GM12878 (cell line): ENCODE results near the gene SLC22A31. TPM values are rescaled to one million over a fixed set of nuclear protein-coding genes. Genes with fewer than 3 reads are reported as not detected.

Source experiments
- ATAC-seq: fragments of 200-7000 bp; cut with Tn5 transposase; 3 replicates; pipeline ENCODE4 v1.9.1; 2020; ENCODE audit warnings: mild to moderate bottlenecking, moderate library complexity
- BruUV-seq: library from RNA; stranded (reverse); fragments of 400-500 nt; replicated peaks from 2 replicates; lab custom pipeline; 2021; lab: Mats Ljungman, UMichigan
- CTCF ChIA-PET: fragments of 300-600 bp; sonication (Branson Sonifier 250); formaldehyde crosslinking; extraction: SDS; loops from one replicate; lab custom pipeline; 2021; ENCODE audit warnings: inconsistent platforms; lab: Yijun Ruan, JAX
- POLR2A ChIA-PET: fragments of 350-600 bp; formaldehyde crosslinking; extraction: SDS; loops from one replicate; lab custom pipeline; 2021; ENCODE audit warnings: inconsistent platforms; lab: Charles Lee
- RAD21 ChIA-PET: fragments of 300-600 bp; sonication (Branson Sonifier 250); formaldehyde crosslinking; loops from one replicate; lab custom pipeline; 2023; ENCODE audit warnings: antibody characterized with exemption; ENCODE audit not compliant: unreplicated experiment; lab: Charles Lee
- SMC1A ChIA-PET: fragments of 300-600 bp; sonication (Branson Sonifier 250); formaldehyde crosslinking; loops from one replicate; lab custom pipeline; 2023; ENCODE audit not compliant: unreplicated experiment, uncharacterized antibody; lab: Charles Lee
- DNase-seq: peaks from one replicate; pipeline ENCODE4 v3.0.0-alpha.2; 2011; ENCODE audit warnings: low read depth, low spot score
- FAIRE-seq: peaks from 3 replicates; lab custom pipeline; 2011; peaks lifted over from hg19 to GRCh38; lab: Jason Lieb, UNC
- H2AFZ ChIP-seq: 2 replicates; pipeline ENCODE4 v1.6.0; 2011; ENCODE audit warnings: low read depth, low read length, control low read depth; ENCODE audit not compliant: control insufficient read depth
- H3K27ac ChIP-seq: 2 replicates; pipeline ENCODE4 v1.5.1; 2011; ENCODE audit warnings: control low read depth; ENCODE audit not compliant: control insufficient read depth, insufficient read depth
- H3K27me3 ChIP-seq, 2 experiments: replicated peaks in 1 of 2; 2 replicates each; pipeline versions ENCODE4 v1.6.0 to v1.6.1; 2011; ENCODE audit warnings: low read length in 1 of 2; ENCODE audit not compliant: control insufficient read depth in 2 of 2, insufficient read depth in 2 of 2
- H3K36me3 ChIP-seq, 2 experiments: 2 replicates each; pipeline ENCODE4 v1.5.1; 2011; ENCODE audit warnings: low read length in 1 of 2; ENCODE audit not compliant: control insufficient read depth in 2 of 2, insufficient read depth in 2 of 2
- H3K4me1 ChIP-seq: 2 replicates; pipeline ENCODE4 v1.6.1; 2011; ENCODE audit warnings: mild to moderate bottlenecking, low read length, moderate library complexity, mixed read lengths; ENCODE audit not compliant: control insufficient read depth, insufficient read depth
- H3K4me2 ChIP-seq: 2 replicates; pipeline ENCODE4 v1.6.0; 2011; ENCODE audit warnings: control low read depth; ENCODE audit not compliant: control insufficient read depth, insufficient read depth
- H3K4me3 ChIP-seq: fragments of 200-600 bp; sonication (generic); 2 replicates; pipeline ENCODE4 v1.5.1; 2016
- H3K79me2 ChIP-seq: 2 replicates; pipeline ENCODE4 v1.6.0; 2011; ENCODE audit warnings: low read length; ENCODE audit not compliant: control insufficient read depth, insufficient read depth
- H3K9ac ChIP-seq: 2 replicates; pipeline ENCODE4 v1.8.0; 2011; ENCODE audit warnings: low read length, control low read depth, mixed read lengths; ENCODE audit not compliant: control insufficient read depth, insufficient read depth
- H3K9me3 ChIP-seq: replicated peaks from 3 replicates; pipeline ENCODE4 v1.5.1; 2011; ENCODE audit warnings: mild to moderate bottlenecking, low read length; ENCODE audit not compliant: control insufficient read depth, insufficient read depth
- H4K20me1 ChIP-seq: 2 replicates; pipeline ENCODE4 v1.6.0; 2011; ENCODE audit not compliant: control insufficient read depth, insufficient read depth
- ATF7 ChIP-seq: fragments of 450-650 bp; IDR thresholded peaks from 2 replicates; pipeline ENCODE4 v1.6.1; 2016; ENCODE audit warnings: low read depth, mild to moderate bottlenecking
- E4F1 ChIP-seq: fragments of 450-650 bp; IDR thresholded peaks from 2 replicates; pipeline ENCODE4 v1.6.1; 2018; ENCODE audit warnings: borderline replicate concordance, mild to moderate bottlenecking; ENCODE audit not compliant: partially characterized antibody
- IKZF1 ChIP-seq: fragments of 450-650 bp; conservative IDR thresholded peaks from 2 replicates; pipeline ENCODE4 v1.6.1; 2017; ENCODE audit warnings: antibody characterized with exemption, mild to moderate bottlenecking
- IRF4 ChIP-seq: IDR thresholded peaks from 2 replicates; pipeline ENCODE4 v1.6.1; 2011; ENCODE audit warnings: low read depth, low read length
- JUND ChIP-seq: IDR thresholded peaks from 2 replicates; pipeline ENCODE4 v1.6.1; 2012; ENCODE audit warnings: low read depth, mild to moderate bottlenecking, low read length, improper control_type of control experiment, moderate library complexity
- KDM1A ChIP-seq: fragments of 200-600 bp; sonication (generic); IDR thresholded peaks from 2 replicates; pipeline ENCODE4 v1.6.1; 2016; ENCODE audit warnings: borderline replicate concordance
- LARP7 ChIP-seq: fragments of 450-650 bp; IDR thresholded peaks from 2 replicates; pipeline ENCODE4 v1.6.1; 2017; ENCODE audit warnings: mild to moderate bottlenecking
- NR2F1 ChIP-seq: fragments of 450-650 bp; conservative IDR thresholded peaks from 2 replicates; pipeline ENCODE4 v1.6.1; 2017; ENCODE audit warnings: mild to moderate bottlenecking
- POLR2AphosphoS2 ChIP-seq: IDR thresholded peaks from 2 replicates; pipeline ENCODE4 v1.6.1; 2011; ENCODE audit warnings: low read depth, mild to moderate bottlenecking, low read length, improper control_type of control experiment, moderate library complexity
- RB1 ChIP-seq: fragments of 450-650 bp; formaldehyde crosslinking; IDR thresholded peaks from 2 replicates; pipeline ENCODE4 v1.6.1; 2017; ENCODE audit warnings: mild to moderate bottlenecking, borderline replicate concordance
- RELA ChIP-seq: fragments of 450-650 bp; IDR thresholded peaks from 2 replicates; pipeline ENCODE4 v1.8.0; 2014; ENCODE audit warnings: borderline replicate concordance; ENCODE audit not compliant: partially characterized antibody
- RFX5 ChIP-seq: IDR thresholded peaks from 2 replicates; pipeline ENCODE4 v1.6.1; 2011; ENCODE audit warnings: low read depth, low read length, improper control_type of control experiment
- SREBF2 ChIP-seq: IDR thresholded peaks from 2 replicates; pipeline ENCODE4 v1.6.1; 2012; ENCODE audit warnings: mild to moderate bottlenecking, low read length
- TCF12 ChIP-seq: IDR thresholded peaks from 2 replicates; pipeline ENCODE4 v1.6.1; 2011; ENCODE audit warnings: low read depth, mild to moderate bottlenecking, low read length
- WGBS: methylation state at CpG from one replicate; pipeline ENCODE4 v1.1.6; 2016; ENCODE audit warnings: low lambda C conversion rate; ENCODE audit not compliant: insufficient replicate concordance, insufficient coverage; ENCODE audit errors: missing lambda C conversion rate; 5-methylcytosine and 5-hydroxymethylcytosine counted together
- in situ Hi-C: fragments of 300-500 bp; cut with MboI; formaldehyde crosslinking; loops from 9 replicates; pipeline ENCODE4 v1.14.3; 2018; ENCODE audit warnings: mixed read lengths
- intact Hi-C: fragments of 100-400 bp; cut with micrococcal nuclease; formaldehyde crosslinking; loops from one replicate; pipeline ENCODE4 v1.14.2; 2022; ENCODE audit not compliant: unreplicated experiment
- polyA plus RNA-seq, 11 experiments: library from polyadenylated mRNA; depleted of rRNA in 4 of 11; unstranded in 6 of 11; stranded (reverse) in 5 of 11; fragments of >200 nt; fragmentation: Nextera tagmentation in 4 of 11; fragmentation: Illumina TruSeq in 1 of 11; extraction: Ambion mirVana in 4 of 11; extraction: Trizol in 1 of 11; gene quantifications; 1 replicate in 1 of 11; 2 replicates in 10 of 11; pipeline versions ENCODE4 v1.2.1 to v1.2.3, GENCODE V29; 2011 to 2016; ENCODE audit warnings: inconsistent platforms in 2 of 11, missing spikeins in 2 of 11, low read depth in 1 of 11
- total RNA-seq, 4 experiments: library from RNA; depleted of rRNA in 3 of 4; stranded (reverse); fragments of >200 nt in 3 of 4; fragmentation: Illumina TruSeq in 1 of 4; extraction: Trizol in 1 of 4; gene quantifications; 2 replicates each; pipeline versions ENCODE4 v1.2.1 to v1.2.3, GENCODE V29; 2013 to 2021

Gene SLC22A31
- total and polyA plus RNA-seq, 10 of the 15 experiments (the other 5 are each of a cell fraction or from before 2014, with no cell fraction given) = 0.13 to 0.24 (median 0.23) TPM; not detected in 7

GRCh38 chr16:89176147-89176690, 24.1 kb downstream of the SLC22A31 start:
- WGBS = 45% methylated on average over 20 of the region's 27 CpGs
- CTCF ChIA-PET = interaction anchor here (1.5 kb wide), 1 partner anchor 9 kb away, joined by 6 read pairs; no protein-coding TSS in a partner anchor
- H2AFZ ChIP-seq = no peak overlapping the region
- H3K27ac ChIP-seq = no peak overlapping the region
- RAD21 ChIA-PET = interaction anchor here (1.5 kb wide), 1 partner anchor 235 kb away, joined by 4 read pairs; no protein-coding TSS in a partner anchor
- no peaks in the 10 kb centered on the region; the same call in 1 of the 2 replicates for H4K20me1 ChIP-seq
- H3K4me2 ChIP-seq = no peak overlapping the region
- no peak for ATAC-seq
- DNase-seq = no peak
- H3K27me3 ChIP-seq = no peaks in the 10 kb centered on the region; a peak in 1 of 4 replicates
- H3K9me3 ChIP-seq = no peaks in the 10 kb centered on the region
- H3K79me2 ChIP-seq = no peaks in the 10 kb centered on the region
- intact Hi-C loops (no loop called here), in situ Hi-C loops (no loop called here)
- SMC1A ChIA-PET = no interaction called here
- H3K4me1 ChIP-seq = no peaks in the 10 kb centered on the region
- no peak overlapping the region for H3K4me3 ChIP-seq
- POLR2A ChIA-PET = no interaction called here
- no TSS peak for BruUV-seq
- no peaks in the 10 kb centered on the region for H3K36me3 ChIP-seq
- FAIRE-seq = no peak
- H3K9ac ChIP-seq = no peak overlapping the region
- TF ChIP-seq NR2F1 = no peak
- no peak for TF ChIP-seq RB1
- no peak for TF ChIP-seq ATF7
- TF ChIP-seq IRF4 = no peak
- TF ChIP-seq TCF12 = no peak
- no peak for TF ChIP-seq IKZF1
- TF ChIP-seq RFX5 = no peak
- TF ChIP-seq E4F1 = no peak
- no peak for TF ChIP-seq JUND
- TF ChIP-seq SREBF2 = no peak
- TF ChIP-seq RELA = no peak
- no peak for TF ChIP-seq POLR2AphosphoS2
- no peak for TF ChIP-seq LARP7
- TF ChIP-seq KDM1A = no peak
- TF ChIP-seq, all 136 proteins: peak for 0
